Measurements from ENCODE around the gene FAM168A.

- TF ChIP-seq EP300 (IDR thresholded peaks at IDR 0.05) (no peak), CTCF (IDR thresholded peaks at IDR 0.05) (no peak), POLR2AphosphoS5 (IDR thresholded peaks at IDR 0.05) (no peak)
These were observed 151.9 kb downstream of the FAM168A start for GRCh38 chr11:73445980-73446379.
